HepG2 (cell line): ENCODE data around the gene FAM3A. TPM values are rescaled to one million over a fixed set of nuclear protein-coding genes. Genes with fewer than 3 reads are reported as not detected.

ENCODE experiments used
- ATAC-seq: fragments of 200-7000 bp; cut with Tn5 transposase; 3 replicates; pipeline ENCODE4 v1.9.1; 2020; ENCODE audit warnings: mild to moderate bottlenecking, moderate library complexity
- BruUV-seq: library from RNA; stranded (reverse); fragments of 400-500 nt; replicated peaks from 2 replicates; lab custom pipeline; 2021; lab: Mats Ljungman, UMichigan
- CTCF ChIA-PET: fragments of 300-600 bp; formaldehyde crosslinking; extraction: SDS; loops from one replicate; lab custom pipeline; 2021; ENCODE audit warnings: low total read pairs, inconsistent platforms, low intra/inter-chr PET ratio; lab: Yijun Ruan, JAX
- POLR2A ChIA-PET: fragments of 350-600 bp; sonication (Branson Sonifier 250); formaldehyde crosslinking; loops from one replicate; lab custom pipeline; 2020; ENCODE audit warnings: antibody characterized with exemption, inconsistent platforms; lab: Yijun Ruan, JAX
- DNase-seq: peaks from one replicate; pipeline ENCODE4 v3.0.0-alpha.2; 2015; ENCODE audit warnings: low spot score
- FAIRE-seq: peaks from 3 replicates; lab custom pipeline; 2011; peaks lifted over from hg19 to GRCh38; lab: Jason Lieb, UNC
- H2AFZ ChIP-seq: one replicate; pipeline ENCODE4 v1.6.1; 2011; ENCODE audit warnings: low read length, inconsistent platforms
- H3K27ac ChIP-seq: fragments of 300-600 bp; 3 replicates; pipeline ENCODE4 v1.8.0; 2011; ENCODE audit warnings: mixed run types, mild to moderate bottlenecking, mixed read lengths, low read length, inconsistent platforms; ENCODE audit not compliant: insufficient read depth; ENCODE audit errors: extremely low read length
- H3K27me3 ChIP-seq, 2 experiments: fragments of 200-600 bp in 1 of 2; 2 replicates in 1 of 2; 3 replicates in 1 of 2; pipeline versions ENCODE4 v1.6.0 to v1.8.0; 2011; ENCODE audit warnings: low read length in 2 of 2, mild to moderate bottlenecking in 2 of 2, moderate library complexity in 2 of 2, inconsistent platforms in 1 of 2; ENCODE audit not compliant: insufficient read depth in 2 of 2, control insufficient read depth in 1 of 2
- H3K36me3 ChIP-seq, 2 experiments: fragments of 200-600 bp in 1 of 2; replicated peaks in 1 of 2; 2 replicates in 1 of 2; 3 replicates in 1 of 2; pipeline versions ENCODE4 v1.5.1 to v1.8.0; 2011; ENCODE audit warnings: low read length in 2 of 2, inconsistent platforms in 1 of 2; ENCODE audit not compliant: insufficient read depth in 2 of 2, control insufficient read depth in 1 of 2
- H3K4me1 ChIP-seq: 2 replicates; pipeline ENCODE4 v1.5.1; 2012; ENCODE audit warnings: low read length, inconsistent platforms; ENCODE audit not compliant: insufficient read depth
- H3K4me2 ChIP-seq: 2 replicates; pipeline ENCODE4 v1.6.0; 2011; ENCODE audit warnings: low read depth, low read length, inconsistent platforms
- H3K4me3 ChIP-seq, 3 experiments: fragments of 200-600 bp in 1 of 3; sonication (generic), shearing (Covaris generic) in 1 of 3; replicated peaks in 1 of 3; 2 replicates each; pipeline ENCODE4 v1.5.1; 2011 to 2016; ENCODE audit warnings: low read length in 3 of 3, inconsistent platforms in 2 of 3, low read depth in 2 of 3, mild to moderate bottlenecking in 2 of 3, control low read depth in 1 of 3, mixed read lengths in 1 of 3; ENCODE audit not compliant: insufficient read depth in 1 of 3
- H3K79me2 ChIP-seq: one replicate; pipeline ENCODE4 v1.6.1; 2011; ENCODE audit warnings: low read length, inconsistent platforms; ENCODE audit not compliant: insufficient read depth
- H3K9ac ChIP-seq: 2 replicates; pipeline ENCODE4 v1.6.0; 2011; ENCODE audit warnings: mild to moderate bottlenecking, low read depth, low read length, inconsistent platforms; ENCODE audit not compliant: insufficient read depth
- H3K9me3 ChIP-seq: 2 replicates; pipeline ENCODE4 v1.5.1; 2012; ENCODE audit warnings: mild to moderate bottlenecking, low read length
- H4K20me1 ChIP-seq: 2 replicates; pipeline ENCODE4 v1.6.0; 2011; ENCODE audit warnings: inconsistent platforms, mild to moderate bottlenecking, low read length, moderate library complexity; ENCODE audit not compliant: insufficient read depth
- CENPT ChIP-seq: sonication (generic); formaldehyde crosslinking; IDR thresholded peaks from 2 replicates; pipeline ENCODE4 v1.8.0; 2022; ENCODE audit warnings: low read depth, mild to moderate bottlenecking, moderate library complexity, missing genetic modification reagents
- ELF4 ChIP-seq: sonication (generic); formaldehyde crosslinking; IDR thresholded peaks from 2 replicates; pipeline ENCODE4 v1.5.0; 2020; ENCODE audit warnings: missing genetic modification reagents, mild to moderate bottlenecking, moderate library complexity, borderline replicate concordance
- GFI1 ChIP-seq: sonication (generic); formaldehyde crosslinking; IDR thresholded peaks from 2 replicates; pipeline ENCODE4 v1.5.0; 2020; ENCODE audit warnings: missing genetic modification reagents, mild to moderate bottlenecking, borderline replicate concordance
- GTF2F1 ChIP-seq: fragments of 150-350 bp; IDR thresholded peaks from 2 replicates; pipeline ENCODE4 v1.6.1; 2014; ENCODE audit warnings: low read length
- JARID2 ChIP-seq: sonication (generic); formaldehyde crosslinking; IDR thresholded peaks from 2 replicates; pipeline ENCODE4 v1.8.1; 2023; ENCODE audit warnings: missing genetic modification reagents, inconsistent platforms; ENCODE audit not compliant: insufficient replicate concordance
- KDM3A ChIP-seq: IDR thresholded peaks from 2 replicates; pipeline ENCODE4 v1.6.1; 2018; ENCODE audit warnings: low read depth, missing compliant biosample characterization
- MLLT10 ChIP-seq: sonication (generic); formaldehyde crosslinking; IDR thresholded peaks from 2 replicates; pipeline ENCODE4 v1.4.0; 2020; ENCODE audit warnings: missing genetic modification reagents
- SIX1 ChIP-seq: sonication (generic); formaldehyde crosslinking; IDR thresholded peaks from 2 replicates; pipeline ENCODE4 v1.4.0; 2020; ENCODE audit warnings: missing genetic modification reagents, borderline replicate concordance
- SMAD3 ChIP-seq: sonication (generic); formaldehyde crosslinking; IDR thresholded peaks from 2 replicates; pipeline ENCODE4 v1.4.0; 2020; ENCODE audit warnings: missing genetic modification reagents
- SMARCC2 ChIP-seq: fragments of 450-650 bp; IDR thresholded peaks from 2 replicates; pipeline ENCODE4 v1.6.1; 2017; ENCODE audit warnings: antibody characterized with exemption, mild to moderate bottlenecking
- ZNF207 ChIP-seq: fragments of 450-650 bp; IDR thresholded peaks from 2 replicates; pipeline ENCODE4 v1.6.1; 2016; ENCODE audit warnings: antibody characterized with exemption, borderline replicate concordance
- ZNF256 ChIP-seq: sonication (generic); formaldehyde crosslinking; conservative IDR thresholded peaks from 2 replicates; pipeline ENCODE4 v1.4.0; 2020; ENCODE audit warnings: missing genetic modification reagents
- ZNF552 ChIP-seq: sonication (generic); formaldehyde crosslinking; IDR thresholded peaks from 2 replicates; pipeline ENCODE4 v1.9.0; 2022; ENCODE audit warnings: missing genetic modification reagents, mild to moderate bottlenecking, borderline replicate concordance
- WGBS: methylation state at CpG from one replicate; pipeline ENCODE4 v1.1.6; 2017; ENCODE audit warnings: low lambda C conversion rate; 5-methylcytosine and 5-hydroxymethylcytosine counted together
- in situ Hi-C: cut with HindIII; loops from 2 replicates; pipeline ENCODE4 v1.10.0; 2017; ENCODE audit warnings: low pct_unique_long_range_greater_than_20kb; ENCODE audit not compliant: extremely low pct_ligation_motif_present
- intact Hi-C: fragments of 100-400 bp; cut with micrococcal nuclease; formaldehyde crosslinking; loops from one replicate; pipeline ENCODE4 v1.10.0; 2022; ENCODE audit not compliant: unreplicated experiment
- polyA plus RNA-seq, 8 experiments: library from polyadenylated mRNA; depleted of rRNA in 3 of 8; stranded (reverse) in 7 of 8; unstranded in 1 of 8; fragments of >200 nt; fragmentation: Illumina TruSeq in 4 of 8; extraction: Trizol in 4 of 8; gene quantifications; 2 replicates each; pipeline versions ENCODE4 v1.2.1 to v1.2.3, GENCODE V29; 2011 to 2016; ENCODE audit warnings: low read depth in 4 of 8, missing spikeins in 1 of 8, mixed read lengths in 1 of 8; ENCODE audit not compliant: insufficient read depth in 1 of 8
- total RNA-seq, 5 experiments: library from RNA; depleted of rRNA; stranded (reverse); fragments of >200 nt; fragmentation: Illumina TruSeq; extraction: Trizol; gene quantifications; 2 replicates each; pipeline ENCODE4 v1.2.3, GENCODE V29; 2016; ENCODE audit warnings: low read depth in 1 of 5
- TF ChIP-seq, protein P1 (sequence below): sonication (generic); formaldehyde crosslinking; IDR thresholded peaks from 2 replicates; pipeline ENCODE4 v1.5.0; 2020; ENCODE audit warnings: missing genetic modification reagents, mild to moderate bottlenecking, borderline replicate concordance
- TF ChIP-seq, protein P2 (sequence below): IDR thresholded peaks from 2 replicates; pipeline ENCODE4 v1.6.1; 2016; ENCODE audit warnings: mild to moderate bottlenecking
- TF ChIP-seq, protein P3 (sequence below): IDR thresholded peaks from 2 replicates; pipeline ENCODE4 v1.6.1; 2016; ENCODE audit warnings: low read depth, missing genetic modification reagents, missing compliant biosample characterization

Gene FAM3A
- total and polyA plus RNA-seq, 2 of the 13 experiments (the other 11 are each of a cell fraction or from before 2014, with no cell fraction given), result 11.2 to 22.7 TPM

DNA sequence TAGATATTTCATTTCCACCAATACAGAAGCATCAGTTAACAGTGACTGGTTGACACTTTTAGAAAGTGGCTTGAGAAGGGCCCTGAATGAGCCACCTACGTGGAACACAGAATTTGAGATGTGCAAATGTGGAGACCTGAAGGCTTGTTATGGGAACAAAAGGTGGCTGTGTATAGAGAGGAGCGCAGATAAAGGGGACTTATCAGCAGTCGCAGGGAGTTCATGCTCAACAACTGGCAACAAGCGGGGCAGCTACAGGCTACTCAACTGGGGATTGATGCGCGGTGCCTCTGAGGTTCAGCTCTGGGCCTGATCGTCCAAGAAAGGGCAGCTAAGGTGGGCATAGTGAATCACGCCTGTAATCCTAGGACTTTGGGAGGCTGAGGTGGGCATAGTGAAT, 3.4 kb upstream of the FAM3A start:
- no peaks in the 10 kb centered on the region for H3K27me3 ChIP-seq
- FAIRE-seq, result no peak
- POLR2A ChIA-PET, result interaction anchor here (3.9 kb wide), 1 partner anchor 8 kb away, joined by 34 read pairs; no protein-coding TSS in a partner anchor
- TF ChIP-seq MLLT10 (no peak), JARID2 (CRISPR knock-in tag) (no peak), KDM3A (CRISPR knock-in tag) (no peak), ZNF256 (CRISPR knock-in tag) (no peak), CENPT (CRISPR knock-in tag) (no peak), SMAD3 (CRISPR knock-in tag) (no peak), ZNF207 (no peak), ZNF552 (CRISPR knock-in tag) (no peak), SIX1 (CRISPR knock-in tag) (no peak), GTF2F1 (no peak), GFI1 (CRISPR knock-in tag) (no peak), ELF4 (CRISPR knock-in tag) (no peak), SMARCC2 (no peak)
- TF ChIP-seq, protein P1, sequence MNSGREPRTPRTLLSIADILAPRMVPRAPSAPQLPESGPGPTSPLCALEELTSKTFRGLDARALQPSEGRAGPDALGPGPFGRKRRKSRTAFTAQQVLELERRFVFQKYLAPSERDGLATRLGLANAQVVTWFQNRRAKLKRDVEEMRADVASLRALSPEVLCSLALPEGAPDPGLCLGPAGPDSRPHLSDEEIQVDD (CRISPR knock-in tag), result no peak
- TF ChIP-seq, protein P2, sequence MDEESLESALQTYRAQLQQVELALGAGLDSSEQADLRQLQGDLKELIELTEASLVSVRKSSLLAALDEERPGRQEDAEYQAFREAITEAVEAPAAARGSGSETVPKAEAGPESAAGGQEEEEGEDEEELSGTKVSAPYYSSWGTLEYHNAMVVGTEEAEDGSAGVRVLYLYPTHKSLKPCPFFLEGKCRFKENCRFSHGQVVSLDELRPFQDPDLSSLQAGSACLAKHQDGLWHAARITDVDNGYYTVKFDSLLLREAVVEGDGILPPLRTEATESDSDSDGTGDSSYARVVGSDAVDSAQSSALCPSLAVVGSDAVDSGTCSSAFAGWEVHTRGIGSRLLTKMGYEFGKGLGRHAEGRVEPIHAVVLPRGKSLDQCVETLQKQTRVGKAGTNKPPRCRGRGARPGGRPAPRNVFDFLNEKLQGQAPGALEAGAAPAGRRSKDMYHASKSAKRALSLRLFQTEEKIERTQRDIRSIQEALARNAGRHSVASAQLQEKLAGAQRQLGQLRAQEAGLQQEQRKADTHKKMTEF (CRISPR knock-in tag), result no peak
- TF ChIP-seq, protein P3, sequence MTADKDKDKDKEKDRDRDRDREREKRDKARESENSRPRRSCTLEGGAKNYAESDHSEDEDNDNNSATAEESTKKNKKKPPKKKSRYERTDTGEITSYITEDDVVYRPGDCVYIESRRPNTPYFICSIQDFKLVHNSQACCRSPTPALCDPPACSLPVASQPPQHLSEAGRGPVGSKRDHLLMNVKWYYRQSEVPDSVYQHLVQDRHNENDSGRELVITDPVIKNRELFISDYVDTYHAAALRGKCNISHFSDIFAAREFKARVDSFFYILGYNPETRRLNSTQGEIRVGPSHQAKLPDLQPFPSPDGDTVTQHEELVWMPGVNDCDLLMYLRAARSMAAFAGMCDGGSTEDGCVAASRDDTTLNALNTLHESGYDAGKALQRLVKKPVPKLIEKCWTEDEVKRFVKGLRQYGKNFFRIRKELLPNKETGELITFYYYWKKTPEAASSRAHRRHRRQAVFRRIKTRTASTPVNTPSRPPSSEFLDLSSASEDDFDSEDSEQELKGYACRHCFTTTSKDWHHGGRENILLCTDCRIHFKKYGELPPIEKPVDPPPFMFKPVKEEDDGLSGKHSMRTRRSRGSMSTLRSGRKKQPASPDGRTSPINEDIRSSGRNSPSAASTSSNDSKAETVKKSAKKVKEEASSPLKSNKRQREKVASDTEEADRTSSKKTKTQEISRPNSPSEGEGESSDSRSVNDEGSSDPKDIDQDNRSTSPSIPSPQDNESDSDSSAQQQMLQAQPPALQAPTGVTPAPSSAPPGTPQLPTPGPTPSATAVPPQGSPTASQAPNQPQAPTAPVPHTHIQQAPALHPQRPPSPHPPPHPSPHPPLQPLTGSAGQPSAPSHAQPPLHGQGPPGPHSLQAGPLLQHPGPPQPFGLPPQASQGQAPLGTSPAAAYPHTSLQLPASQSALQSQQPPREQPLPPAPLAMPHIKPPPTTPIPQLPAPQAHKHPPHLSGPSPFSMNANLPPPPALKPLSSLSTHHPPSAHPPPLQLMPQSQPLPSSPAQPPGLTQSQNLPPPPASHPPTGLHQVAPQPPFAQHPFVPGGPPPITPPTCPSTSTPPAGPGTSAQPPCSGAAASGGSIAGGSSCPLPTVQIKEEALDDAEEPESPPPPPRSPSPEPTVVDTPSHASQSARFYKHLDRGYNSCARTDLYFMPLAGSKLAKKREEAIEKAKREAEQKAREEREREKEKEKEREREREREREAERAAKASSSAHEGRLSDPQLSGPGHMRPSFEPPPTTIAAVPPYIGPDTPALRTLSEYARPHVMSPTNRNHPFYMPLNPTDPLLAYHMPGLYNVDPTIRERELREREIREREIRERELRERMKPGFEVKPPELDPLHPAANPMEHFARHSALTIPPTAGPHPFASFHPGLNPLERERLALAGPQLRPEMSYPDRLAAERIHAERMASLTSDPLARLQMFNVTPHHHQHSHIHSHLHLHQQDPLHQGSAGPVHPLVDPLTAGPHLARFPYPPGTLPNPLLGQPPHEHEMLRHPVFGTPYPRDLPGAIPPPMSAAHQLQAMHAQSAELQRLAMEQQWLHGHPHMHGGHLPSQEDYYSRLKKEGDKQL (CRISPR knock-in tag), result no peak

More for the DNA sequence above, 3.4 kb upstream of the FAM3A start:
- in situ Hi-C loops, result loop anchor here (5.0 kb wide), 1 partner anchor 37 kb away; no protein-coding TSS in a partner anchor
- 100% methylated on average over 2 of the region's 8 CpGs for WGBS
- Histone ChIP-seq H3K79me2 (no peaks in the 10 kb centered on the region), H3K4me1 (peaks cover 27% of the 10 kb centered on the region), H4K20me1 (no peaks in the 10 kb centered on the region), H3K4me3 (no peak overlapping the region), H3K4me2 (no peak overlapping the region), H3K9me3 (no peaks in the 10 kb centered on the region), H2AFZ (no peak overlapping the region), H3K27ac (no peak overlapping the region), H3K9ac (no peak overlapping the region), H3K36me3 (no peaks in the 10 kb centered on the region)
- intact Hi-C loops, result no loop called here
- CTCF ChIA-PET, result no interaction called here
- BruUV-seq, result no TSS peak
- DNase-seq, result no peak
- no peak for ATAC-seq
